GM20431 (cell line): Measurements from ENCODE around the gene DIP2C.
"Not testable (repeated sequence)": the region's sequence is repeated elsewhere in the genome, so short reads cannot be mapped to it uniquely, and the experiment has no call there.

ENCODE experiments used
- in situ Hi-C: fragments of 300-500 bp; cut with MseI, MboI; formaldehyde crosslinking; loops from one replicate; pipeline ENCODE4 v1.15.0; 2020; ENCODE audit warnings: low sequenced_read_pairs; ENCODE audit not compliant: unreplicated experiment

The DIP2C gene

DNA sequence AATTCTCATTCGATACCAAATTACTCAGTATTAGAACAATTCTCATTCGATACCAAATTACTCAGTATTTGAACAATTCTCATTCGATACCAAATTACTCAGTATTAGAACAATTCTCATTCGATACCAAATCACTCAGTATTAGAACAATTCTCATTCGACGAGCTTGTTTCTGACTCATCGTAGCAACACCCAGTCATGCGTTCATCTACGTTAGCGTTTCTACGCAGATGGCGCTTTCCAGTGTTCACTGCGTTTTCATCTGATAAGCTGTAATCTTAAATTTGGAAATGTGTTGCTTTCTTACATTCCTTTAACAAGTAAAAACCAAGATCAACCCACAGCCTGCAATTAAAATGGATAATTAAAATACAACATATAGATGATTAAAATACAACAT, 277.9 kb downstream of the DIP2C start:
- in situ Hi-C loops = no loop called here

DNA sequence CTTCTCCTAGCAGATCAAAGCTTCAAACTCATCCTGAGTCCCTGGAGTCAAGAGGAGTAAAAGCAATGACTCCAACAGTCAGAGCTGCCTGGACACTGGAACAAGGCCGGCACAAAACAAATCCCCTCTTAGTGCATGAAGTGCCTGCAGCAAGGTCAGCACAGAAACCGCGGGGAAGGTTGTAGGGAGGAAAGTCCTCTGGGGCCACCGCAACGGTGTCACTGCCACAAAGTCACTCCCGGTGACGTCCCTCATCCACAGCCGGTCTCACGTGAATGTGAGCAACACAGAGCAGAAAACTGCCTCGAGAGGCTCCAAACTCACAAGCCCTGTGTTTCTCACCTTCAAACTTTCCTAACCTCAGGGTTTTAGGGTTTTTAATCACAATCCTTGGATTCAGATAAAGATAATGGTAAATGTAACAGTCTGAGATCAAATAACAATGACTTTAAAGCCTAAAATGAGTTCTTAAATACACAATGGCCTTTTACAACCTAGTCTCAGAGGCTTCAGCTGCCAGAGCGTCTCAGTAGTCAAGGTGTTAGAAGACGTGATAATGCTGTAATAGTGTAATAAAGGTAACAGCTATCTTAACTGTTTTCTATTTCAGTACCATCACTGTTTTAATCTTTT, 279.9 kb downstream of the DIP2C start:
- in situ Hi-C loops = no loop called here

DNA sequence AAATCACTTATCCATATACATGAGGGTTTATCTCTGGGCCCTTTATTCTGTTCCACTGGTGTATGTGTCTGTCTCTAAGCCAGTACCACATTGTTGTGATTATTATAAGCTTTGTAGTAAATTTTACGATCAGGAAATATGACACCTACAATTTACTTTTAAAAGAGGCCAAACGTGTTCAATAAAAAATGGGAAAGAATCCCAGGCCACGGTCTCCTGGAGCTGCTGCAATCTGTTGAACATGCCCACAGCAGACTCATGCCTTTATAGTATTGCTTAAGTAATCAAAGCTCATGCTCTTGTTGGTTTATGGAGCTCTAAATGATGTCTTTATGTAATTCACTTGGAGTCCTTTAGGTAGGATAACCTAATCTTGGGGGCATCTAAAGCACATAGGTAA, 281.2 kb downstream of the DIP2C start:
- in situ Hi-C loops = no loop called here

DNA sequence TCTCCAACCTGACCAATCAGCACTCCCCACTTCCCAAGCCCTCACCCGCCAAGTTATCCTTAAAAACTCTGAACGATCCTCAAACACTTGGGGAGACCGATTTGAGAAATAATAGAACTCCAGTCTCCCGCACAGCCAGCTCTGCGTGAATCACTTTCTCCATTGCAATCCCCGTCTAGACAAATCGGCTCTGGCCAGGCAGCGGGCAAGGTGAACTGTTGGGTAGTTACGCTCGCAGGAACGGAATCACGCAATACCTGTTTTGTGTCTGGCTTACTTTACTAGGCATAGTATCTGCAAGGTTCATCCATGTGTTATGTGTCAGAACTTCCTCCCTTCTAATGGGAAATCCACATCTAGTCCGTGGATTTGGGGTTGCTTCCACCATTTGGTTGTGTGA, 282.5 kb downstream of the DIP2C start:
- in situ Hi-C loops = no loop called here

DNA sequence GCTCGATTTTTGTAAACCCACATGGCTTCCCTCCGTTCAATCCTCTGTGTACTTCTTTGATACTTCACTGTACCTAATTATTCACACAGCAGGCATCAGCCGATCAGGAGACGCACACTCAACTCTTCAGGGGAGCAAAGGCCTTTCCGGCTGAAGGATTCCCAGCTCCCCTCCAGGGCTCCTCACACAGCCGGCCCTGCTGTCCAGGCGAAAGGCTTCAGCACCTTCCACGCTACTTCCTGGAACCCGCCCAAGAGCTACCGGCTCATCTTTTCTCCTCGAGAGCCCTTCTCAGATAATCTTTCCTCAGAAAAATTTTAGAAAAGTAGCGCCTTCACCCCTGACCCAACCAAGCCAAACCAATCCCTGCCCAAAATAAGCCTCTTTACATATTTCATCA, 283.8 kb downstream of the DIP2C start:
- in situ Hi-C loops = no loop called here

DNA sequence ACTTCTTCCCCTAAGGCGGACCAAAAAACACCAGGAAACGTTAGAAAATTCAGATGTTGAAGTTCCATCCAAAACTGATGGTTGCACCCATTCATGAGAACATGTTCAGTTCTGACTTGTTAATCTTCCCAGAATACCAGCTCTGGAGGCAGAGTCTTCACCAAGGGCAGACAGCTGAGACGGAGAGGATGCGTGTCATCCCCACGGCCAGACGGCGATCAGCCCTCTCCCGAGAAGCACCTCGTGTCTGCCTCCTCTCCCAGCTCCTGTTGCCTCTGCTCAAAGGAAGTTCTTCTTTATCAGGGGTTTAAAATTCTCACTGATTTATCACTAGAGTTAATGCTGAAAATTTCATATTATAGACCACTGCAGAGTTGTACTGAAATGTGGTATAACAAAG, 284.5 kb downstream of the DIP2C start:
- in situ Hi-C loops = no loop called here

DNA sequence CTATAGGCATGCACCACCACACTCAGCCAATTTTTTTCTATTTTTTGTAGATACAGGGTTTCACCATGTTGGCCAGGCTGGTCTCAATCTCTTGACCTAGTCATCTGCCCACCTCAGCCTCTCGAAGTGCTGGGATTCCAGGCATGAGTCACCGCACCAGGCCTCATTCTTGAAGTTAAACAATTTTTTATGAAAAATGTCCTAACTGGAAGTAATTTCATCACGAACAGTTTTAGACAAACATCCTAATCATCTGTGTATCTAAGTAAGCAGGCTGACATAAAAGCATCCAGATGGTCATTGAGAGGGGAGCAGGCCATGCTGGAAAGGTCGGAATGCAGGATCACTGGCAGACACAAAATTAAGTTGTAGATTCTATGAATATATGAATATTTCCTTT, 285.1 kb downstream of the DIP2C start:
- in situ Hi-C loops = no loop called here

DNA sequence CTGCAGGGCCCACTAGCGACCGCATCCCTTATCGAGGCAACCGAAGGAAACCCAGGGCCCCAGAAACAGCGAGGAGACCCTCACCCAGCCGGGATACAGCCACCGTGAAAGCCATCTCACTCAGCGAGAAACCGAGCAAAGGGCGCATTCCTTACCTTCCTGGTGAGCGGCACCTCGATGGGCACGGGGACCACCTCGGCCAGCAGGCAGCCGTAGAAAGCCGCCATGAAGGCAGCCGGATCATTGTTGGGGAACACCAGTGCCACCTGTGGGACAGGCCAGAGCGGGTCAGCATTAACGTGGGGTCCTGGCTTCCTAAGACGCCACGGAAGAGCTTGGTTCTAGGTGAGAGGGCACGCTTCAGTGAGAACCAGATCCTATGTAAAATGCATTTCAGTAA, 290.5 kb downstream of the DIP2C start:
- in situ Hi-C loops = no loop called here

DNA sequence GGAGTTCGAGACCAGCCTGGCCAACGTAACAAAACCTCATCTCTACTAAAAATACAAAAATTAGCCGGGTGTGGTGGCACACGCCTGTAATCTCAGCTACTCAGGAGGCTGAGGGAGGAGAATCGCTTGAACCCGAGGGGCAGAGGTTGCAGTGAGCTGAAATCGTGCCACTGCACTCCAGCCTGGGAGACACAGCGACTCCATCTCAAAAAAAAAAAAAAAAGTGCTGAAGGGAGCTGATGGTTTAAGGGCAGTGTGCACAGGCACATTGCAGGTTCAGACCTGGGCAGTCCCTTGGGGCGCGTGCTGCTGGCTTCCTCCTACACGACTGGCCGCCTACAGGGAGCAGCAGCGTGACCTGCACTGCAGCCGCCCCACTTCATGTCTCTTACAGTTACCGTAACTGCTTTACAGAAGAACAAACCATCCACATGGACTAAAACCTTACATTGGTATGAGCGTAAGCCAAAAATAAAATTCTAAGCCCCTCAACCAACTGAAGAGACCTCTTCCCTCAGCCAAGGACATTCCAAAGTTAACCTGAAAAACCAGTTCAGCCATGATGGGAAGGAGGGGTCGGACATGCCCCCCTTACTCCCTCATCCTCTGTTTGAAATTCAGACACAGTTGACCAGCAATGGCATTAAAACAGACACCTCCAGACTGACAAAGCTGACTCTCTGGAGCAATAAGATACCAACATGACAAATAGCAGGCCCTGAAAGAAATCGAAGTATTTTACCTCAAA, 292.0 kb downstream of the DIP2C start:
- in situ Hi-C loops = no loop called here

DNA sequence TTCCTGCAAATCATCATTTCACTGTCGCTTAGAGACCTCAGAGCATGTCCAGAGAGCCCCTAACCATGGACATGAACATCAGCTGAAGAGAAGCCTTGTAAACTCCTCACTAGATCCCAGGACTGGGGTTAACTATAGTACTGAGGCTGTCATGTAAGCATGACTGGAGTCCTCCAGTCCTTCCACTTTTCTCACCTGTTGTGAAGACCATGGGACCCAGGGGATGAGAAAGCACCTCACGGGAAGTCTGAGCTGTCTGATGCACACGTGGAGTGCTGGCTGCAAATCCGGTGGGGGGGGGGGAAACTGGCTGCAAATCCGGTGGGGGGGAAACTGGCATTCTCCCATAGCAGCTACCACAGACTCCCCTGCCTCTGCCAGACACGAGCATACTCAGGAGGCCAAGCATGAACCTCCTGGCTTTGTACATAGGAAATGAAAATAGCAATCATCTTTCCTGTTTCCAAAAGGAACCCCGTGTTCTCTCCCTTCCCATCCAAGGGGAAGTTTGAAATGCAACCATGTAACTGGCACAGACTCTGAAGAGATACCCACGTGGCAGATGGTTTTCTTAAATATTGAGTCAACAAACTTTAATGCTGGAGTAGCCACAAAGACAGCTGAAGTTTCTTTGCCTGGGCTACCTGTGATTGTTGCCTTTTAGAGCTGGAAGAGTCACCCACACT, 292.8 kb downstream of the DIP2C start:
- in situ Hi-C loops = no loop called here

DNA sequence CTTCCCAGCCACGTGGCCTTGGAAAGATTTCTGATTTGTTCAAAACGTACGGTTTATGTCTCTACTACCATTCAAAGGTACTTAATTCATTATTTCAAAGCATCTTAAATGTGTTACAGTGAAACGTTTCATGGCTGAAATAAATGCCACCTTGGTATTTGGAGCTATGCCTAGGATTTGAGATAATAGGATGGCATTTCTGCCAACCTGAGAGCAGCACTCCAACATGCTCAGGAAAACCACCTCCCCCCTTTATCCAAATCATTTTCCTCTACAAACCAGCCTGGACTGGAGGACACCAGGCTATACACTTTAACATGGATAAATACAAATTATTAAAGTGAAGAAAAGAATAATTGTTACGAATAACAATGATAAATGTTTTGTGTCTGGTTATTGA, 293.4 kb downstream of the DIP2C start:
- in situ Hi-C loops = no loop called here

DNA sequence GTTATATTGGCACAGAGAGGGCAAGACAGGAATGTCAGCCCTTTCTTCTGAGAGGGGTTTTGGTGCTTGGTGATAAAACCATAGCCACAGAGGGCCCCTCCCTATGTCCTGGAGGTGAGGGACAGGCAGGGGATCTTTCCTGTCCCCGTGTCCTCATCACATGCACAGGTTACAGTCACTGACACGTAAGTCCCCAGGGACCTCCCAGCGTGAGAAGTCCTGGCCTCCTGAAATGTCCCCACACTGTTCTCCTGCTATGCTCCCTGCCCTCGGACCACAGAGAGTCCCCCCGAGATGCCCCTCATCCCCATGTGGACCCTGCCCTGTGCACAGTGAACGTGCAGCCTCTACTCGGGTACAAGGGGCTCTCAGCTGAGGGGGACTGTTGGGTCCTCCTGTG, 293.8 kb downstream of the DIP2C start:
- in situ Hi-C loops = no loop called here

DNA sequence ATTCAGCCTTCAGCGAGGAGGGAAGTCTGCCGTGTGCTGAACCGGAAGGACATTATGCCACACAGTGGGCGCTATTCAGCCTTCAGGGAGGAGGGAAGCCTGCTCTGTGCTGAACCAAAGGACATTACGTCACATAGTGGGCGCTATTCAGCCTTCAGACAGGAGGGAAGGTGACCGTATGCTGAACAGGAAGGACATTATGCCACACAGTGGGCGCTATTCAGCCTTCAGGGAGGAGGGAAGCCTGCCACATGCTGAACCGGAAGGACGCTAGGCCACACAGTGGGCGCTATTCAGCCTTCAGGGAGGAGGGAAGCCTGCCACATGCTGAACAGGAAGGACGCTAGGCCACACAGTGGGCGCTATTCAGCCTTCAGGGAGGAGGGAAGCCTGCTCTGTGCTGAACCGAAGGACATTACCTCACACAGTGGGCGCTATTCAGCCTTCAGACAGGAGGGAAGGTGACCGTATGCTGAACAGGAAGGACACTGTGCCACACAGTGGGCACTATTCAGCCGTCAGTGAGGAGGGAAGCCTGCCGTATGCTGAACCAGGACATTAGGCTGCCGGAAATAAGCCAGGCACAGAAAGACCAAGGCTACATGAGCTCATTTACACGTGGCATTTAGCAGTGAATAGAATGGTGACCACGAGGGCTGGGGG, 294.9 kb downstream of the DIP2C start:
- in situ Hi-C loops = not testable (repeated sequence)

DNA sequence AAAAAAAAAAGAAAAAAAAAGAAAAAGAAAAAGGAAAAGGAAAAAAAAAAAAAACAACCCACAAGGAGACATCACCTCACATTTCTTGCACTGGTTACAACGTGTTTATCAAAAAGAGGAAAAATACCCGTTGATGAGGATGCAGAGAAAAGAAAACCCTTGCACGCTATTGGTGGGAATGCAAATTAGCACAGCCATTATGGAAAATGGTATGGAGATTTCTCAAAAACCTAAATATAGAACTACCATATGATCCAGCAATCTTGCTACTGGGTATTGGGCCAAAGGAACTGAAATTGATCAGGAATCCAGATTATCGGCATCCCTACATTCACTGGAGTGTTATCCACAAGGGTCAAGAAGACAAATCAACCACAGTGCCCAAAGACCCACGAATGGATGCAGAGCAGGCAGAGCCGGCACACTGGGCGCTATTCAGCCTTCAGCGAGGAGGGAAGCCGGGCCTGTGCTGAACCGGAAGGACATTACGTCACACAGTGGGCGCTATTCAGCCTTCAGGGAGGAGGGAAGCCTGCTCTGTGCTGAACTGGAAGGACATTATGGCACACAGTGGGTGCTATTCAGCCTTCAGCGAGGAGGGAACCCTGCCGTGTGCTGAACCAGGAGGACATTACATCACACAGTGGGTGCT, 295.6 kb downstream of the DIP2C start:
- in situ Hi-C loops = no loop called here

DNA sequence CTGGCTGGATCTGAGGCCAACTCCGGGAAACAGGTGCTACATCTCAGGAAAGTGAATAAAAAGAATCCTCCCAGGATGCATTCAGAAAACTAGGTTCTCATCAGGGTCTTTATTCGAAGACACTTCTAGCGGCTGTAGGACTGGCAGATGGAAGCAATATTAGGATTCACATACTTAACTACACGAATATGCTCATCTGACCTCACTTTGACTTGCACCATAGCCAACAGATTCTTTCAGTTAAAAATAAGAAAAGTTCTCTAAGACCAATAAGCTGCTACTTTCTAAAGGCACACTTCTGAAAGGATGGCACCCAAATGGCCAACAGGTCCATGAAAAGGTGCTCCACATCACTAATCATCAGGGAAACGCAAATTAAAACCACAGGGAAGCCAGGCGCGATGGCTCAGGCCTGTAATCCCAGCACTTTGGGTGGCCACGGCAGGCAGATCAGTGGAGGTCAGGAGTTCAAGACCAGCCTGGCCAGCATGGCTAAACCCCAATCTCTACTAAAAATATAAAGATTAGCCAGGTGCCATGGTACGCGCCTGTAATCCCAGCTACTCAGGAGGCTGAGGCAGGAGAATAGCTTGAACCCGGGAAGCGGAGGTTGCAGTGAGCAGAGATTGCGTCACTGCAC, 296.2 kb downstream of the DIP2C start:
- in situ Hi-C loops = no loop called here

DNA sequence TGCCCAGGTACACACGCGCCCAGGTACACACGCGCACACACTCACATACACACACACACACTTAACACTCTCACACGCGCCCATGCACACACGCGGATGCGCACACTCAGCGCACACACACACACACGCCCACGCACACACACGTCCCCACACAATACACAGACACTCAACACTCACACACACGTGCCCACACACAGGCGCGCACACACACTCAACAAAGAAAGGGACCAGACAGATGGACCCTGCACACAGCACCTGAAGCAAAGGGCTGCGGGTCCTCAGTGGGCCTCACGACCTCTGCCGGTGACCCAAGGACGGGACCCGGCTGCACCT, 296.8 kb downstream of the DIP2C start:
- in situ Hi-C loops = no loop called here

DNA sequence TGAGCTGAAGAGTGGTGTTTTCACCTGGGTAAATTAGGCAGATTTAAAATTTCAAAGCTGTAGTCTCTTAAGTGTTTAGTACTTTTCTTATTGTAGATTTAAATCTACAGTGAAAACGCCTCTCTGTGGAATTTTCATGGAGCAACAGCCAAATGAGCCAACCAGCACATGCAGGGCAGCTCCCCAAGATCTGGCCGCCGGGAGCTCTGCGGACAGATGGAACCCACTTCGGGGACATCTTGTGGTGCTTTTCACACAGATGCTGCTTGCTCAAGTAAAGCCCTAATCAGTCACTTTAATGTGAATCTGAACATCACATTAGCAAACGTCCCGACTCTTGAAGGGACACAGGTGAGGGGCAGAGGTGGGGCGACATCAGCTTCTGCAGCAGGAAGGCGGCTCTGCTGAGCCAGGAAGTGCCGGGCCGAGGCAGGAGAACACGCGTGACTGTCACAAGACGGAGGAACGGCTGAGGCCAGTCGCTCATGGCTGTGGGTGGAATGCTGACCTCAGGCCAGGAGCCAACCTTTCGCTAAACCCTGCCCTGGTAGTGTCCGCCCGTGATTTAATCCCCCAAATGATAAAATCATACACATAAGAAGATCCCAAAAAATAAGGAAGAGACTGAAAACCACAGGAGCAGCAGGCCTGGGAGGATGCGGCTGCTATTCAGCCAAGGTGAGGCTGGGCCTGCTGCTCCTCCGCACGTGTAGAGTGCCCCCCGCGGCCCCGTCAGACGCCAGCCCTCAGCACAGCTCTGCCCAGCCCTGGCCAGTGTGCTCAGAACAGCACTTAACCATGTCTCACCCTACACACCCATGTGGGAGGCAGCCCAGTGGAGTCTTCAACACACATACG, 297.4 kb downstream of the DIP2C start:
- in situ Hi-C loops = no loop called here

DNA sequence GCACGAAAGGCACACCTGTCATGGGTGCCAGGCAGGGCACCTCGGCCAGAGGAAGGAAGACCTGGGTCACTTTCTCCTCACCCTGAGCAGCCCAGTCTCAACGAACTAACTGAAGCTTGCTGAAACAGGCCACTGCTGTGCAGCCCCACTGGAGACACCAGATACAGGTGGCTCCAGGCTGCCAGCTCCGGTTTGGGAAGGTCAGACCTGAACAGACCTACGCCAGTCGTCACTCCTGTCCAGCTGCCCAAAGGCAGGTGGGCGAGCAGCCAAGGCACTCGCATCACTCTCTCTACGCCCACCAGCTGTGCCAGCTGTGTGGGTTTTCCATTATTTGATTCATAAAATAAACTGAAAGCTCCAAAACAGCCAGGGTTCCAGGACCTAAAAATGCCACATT, 298.2 kb downstream of the DIP2C start:
- in situ Hi-C loops = no loop called here

DNA sequence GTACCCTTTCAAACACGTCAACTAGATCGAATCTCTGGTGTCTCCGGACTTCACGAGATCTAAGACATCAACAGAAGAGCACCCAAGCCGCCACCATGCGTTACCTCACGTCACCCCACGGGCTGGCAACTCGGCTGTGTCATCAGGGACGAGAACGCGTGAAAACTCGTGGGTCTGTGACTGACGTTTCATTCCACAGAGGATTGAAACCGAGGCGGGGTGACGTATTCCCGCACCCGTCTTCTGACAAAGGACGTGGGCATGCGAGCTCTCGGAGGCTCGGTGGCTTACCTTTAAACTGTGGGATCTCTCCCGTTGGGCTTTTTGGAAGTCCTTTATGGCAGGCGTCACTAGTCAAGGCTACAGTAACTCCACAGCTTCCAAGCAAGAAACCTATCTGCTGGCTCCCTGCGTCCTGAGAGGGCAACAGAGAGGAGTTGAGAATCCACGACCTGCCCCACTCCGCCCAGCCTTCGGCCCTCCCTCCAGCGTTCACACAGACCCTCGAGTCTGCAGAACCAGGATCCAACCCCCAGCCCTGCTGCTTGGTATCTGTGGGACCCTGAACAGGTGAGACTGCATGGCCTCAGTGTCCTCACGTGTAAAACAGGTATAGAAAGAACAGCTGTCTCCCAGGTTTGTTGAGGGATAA, 298.9 kb downstream of the DIP2C start:
- in situ Hi-C loops = no loop called here
